ENCODE data around the gene FLT4.

The FLT4 gene

DNA sequence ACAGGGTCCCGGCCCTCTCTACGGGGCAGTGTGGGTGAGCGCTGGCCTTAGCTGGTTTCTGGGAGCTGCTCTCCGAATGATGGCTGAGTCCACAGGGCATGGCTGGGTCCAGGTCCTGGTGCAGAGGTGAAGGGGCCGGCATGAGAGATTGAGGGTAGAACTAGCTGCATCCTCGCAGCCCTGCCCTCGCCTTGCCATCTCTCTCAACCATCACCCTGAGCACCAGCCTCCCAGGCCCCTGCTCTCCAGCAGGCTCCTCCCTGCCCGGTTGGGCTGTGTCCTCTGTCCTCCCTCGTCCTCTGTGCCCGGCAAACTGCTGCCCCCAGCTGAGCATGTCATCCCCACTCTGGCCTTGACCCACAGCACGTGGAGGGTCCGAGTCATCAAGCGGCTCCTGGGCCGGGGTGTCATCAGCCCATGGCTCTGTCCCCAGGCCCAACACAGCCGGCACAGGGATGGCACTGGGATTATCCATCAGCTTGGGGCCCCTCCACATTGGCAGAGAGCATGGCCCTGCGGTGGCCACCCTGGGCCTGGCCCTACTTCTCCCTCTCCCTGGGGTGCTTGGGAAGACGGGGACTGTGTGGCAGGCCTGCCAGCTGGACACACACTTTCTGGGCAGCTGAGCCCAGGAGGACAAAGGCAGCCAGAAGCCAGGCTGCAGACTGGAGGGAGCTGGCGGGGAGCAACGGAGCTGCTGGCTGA lies 8.4 kb downstream of the FLT4 start:
- no peak for DNase-seq

DNA sequence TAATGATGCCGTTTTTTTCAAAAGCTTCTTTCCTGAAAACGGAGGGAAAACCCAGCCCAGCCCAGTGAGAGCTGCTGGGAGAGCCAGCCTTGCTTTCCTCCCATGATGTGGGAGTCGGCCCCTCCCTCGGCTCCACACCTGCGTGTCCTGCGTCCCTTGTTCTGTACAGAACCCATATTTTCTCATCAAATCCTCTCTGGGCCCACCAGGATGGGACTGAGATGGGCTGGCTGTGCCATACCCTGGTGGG lies 8.9 kb downstream of the FLT4 start:
- DNase-seq: no peak

DNA sequence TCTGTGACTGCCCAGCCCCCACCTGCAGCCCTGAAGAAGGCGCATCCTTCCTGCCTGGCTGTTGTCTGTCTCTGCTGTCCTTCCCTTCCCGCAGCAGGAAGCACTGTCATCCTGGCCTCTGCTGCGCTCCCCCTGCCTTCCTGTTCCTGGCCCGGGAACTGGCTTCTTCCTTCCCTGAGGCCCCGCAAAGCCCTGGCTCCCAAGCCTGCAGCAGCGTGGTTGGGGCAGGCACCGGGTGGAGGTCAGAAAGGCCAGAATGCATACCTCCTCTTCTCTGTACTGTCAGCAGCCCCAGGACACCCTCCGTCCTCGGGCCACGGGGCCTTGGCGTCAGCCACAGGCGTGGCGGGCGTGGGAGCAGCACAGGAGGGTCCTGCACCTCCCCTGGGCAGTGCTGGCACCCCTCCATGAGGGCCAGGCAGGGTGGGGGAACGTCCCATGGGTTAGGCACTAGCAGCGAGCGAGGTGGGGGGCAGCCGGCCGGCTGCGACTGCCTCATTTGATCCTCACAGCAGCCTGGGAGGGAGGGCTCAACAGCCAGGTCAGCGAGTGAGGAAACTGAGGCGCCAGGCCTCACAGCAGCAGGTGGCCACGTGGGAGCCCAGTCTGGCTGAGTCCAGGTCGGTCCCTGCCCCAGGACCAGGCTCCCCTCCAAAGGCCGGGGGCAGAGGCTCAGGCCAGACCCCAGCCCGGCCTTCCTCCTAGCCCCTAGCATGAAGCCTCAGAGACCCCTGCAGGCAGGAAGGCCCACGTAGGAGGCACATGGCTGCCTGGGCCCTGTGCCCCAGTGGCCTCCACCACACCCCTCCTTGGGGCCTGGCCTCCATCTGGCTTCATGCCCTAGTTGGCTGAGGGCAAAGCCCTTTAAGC lies 9.4 kb downstream of the FLT4 start:
- DNase-seq: no peak

DNA sequence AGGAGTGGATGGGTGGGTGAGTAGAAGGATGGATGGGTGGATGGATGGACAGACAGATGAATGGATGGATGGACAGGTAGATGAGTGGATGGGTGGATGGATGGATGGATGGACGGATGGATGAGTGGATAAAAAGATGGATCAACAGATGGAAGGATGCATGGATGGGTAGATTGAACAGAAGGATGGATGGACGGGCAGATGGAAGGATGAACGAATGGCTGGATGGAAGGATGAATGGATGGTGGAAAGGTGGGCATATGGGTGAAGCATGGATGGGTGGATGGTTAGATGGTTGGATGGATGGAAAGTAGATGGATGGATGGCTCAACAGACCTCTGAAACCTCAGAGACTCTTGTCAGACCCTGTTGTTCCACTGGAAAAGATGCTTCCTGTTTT lies 10.1 kb downstream of the FLT4 start:
- no peak for DNase-seq

DNA sequence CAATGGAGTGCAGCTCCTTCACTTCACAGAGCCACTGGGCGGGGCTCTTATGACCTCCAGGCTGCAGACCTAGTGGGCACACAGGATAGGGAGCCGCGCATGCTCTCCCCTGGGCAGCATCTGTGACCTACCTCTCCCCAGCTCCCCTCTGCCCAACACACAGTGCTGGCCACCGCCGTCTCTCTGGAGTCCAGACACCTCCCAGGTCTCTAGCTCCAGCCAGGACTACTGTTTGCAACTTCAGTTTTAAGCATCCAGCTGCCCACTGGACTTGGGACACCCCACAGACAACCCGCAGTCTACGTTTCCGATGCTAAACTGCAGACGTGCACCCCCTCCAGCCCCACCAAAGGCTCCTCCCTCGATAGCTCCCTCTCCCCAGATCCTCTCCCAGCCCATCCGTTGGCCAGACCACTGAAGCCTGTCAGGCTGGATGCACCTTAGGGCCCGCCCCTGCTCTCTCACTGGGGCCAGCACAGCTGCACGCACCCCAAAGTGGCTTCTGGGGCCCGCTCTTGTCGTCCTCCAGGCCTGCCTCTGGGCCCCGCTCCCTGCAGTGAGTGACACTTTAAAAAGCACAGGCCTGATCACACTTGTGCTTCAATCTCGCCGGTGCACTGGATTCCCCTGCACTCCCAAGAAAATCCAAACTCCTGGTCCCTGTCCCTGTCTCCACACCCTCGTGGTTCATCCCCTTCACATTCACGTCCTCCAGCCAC lies 11.3 kb downstream of the FLT4 start:
- DNase-seq: no peak

DNA sequence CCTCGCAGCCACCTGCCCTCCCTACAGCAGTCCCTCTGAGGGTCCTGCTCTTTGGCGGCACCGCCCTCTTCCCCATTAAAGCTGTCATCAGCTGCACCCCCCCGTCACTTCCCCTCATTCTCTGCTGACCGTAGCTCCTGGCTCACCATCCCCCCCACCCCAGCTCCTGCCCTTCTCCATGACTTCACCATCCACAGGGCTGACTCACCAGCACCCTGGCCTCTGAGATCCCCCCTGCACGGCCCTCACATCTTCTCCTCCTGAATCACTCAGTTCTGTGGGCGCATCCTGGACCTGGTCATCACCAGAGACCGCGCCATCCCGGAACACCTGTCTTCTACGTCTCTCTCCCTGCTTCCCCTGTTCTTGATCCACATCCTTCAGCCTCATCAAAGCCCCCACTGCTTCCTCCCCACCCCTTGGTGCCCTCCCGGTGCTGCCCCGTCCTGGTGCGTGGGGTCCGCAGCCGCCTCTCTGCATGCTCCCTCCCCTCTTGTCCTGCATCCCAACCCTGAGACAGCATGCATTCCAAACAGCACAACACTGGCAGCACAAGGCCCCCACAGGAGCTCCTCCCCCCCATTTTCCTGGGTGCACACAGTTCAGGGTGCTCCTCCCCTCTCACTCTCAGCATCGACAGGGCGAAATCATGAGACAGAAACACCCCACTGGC lies 12.9 kb downstream of the FLT4 start:
- no peak for DNase-seq

DNA sequence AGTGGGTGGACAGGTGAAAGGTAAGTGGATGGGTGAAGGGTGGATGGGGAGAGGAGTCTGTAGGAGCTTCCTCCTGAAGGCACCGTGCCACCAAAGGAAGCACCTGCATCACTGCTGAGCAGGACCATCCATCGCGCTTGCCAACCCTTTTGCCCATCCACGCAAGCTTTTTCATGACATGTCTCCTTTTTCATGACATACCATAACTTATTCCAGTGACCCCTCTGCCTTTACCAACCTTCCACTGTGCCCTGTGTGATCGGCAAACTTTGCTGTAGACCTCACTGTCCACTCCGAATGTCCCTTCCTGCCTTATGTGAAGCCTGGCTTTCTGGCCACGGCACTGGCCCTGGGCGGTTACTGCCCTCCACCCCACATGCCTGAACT lies 13.4 kb downstream of the FLT4 start:
- DNase-seq: no peak

DNA sequence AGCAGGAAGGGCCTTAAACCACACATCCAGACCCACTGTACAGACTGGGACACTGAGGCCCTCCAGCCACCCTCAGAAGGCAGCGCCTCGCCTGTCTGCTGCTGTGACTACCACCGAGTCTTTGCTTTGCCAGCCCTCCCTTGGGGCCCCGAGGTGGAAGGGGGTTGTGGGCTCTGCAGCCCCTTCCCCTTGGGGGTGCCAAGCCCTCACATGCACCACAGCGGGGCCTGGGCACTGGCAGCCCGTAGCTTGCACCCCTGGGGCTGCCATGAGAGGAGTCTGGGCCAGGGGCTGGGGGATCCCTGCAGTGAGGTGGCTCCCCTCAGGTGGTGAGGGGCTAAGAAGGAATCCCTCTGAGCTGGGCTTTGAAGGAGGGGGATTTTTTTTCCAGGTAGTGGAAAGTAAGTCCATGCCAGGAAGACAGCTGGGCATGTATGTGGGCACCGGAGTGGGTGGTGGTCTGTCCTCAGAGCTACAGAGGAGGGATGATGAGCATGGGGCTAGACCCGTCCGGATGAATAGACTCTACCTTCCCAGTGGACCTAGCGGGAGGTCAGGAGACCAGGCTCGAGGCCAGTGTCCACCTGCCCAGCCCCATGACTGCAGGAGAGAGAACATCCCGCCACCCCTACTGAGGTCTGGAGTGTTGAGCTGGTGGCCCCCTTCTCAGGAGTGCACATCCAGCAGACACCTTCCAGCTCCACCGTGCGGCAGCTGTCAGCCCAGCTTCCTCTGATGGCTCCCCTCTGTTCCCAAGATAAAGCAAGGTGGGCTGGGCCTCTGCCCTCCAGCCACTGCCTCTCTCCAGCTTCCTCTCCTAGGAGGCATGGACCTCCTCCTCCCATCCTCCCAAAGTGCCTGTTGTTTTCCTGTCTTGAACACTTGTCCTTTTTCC lies 15.9 kb downstream of the FLT4 start:
- DNase-seq: no peak

DNA sequence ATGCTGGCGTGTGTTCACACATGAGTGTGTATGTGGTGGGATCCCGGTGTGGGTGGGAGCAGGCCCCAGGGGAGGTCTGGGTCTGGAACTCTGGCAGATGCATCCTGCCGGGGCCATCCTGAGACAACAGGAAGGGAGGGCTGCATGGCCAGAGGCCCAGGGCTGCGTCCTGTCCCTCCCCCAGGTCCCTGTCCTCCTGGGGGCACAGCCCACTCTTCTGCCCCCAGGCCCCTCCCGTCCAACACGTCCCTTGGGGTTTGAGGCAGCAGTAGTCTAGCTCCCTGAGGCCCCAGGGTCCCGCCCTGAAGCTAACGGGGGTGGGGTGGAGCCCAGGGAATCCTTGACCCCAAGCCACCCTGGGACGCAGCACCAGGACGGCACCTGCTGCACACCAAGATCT lies 16.6 kb downstream of the FLT4 start:
- no peak for DNase-seq

DNA sequence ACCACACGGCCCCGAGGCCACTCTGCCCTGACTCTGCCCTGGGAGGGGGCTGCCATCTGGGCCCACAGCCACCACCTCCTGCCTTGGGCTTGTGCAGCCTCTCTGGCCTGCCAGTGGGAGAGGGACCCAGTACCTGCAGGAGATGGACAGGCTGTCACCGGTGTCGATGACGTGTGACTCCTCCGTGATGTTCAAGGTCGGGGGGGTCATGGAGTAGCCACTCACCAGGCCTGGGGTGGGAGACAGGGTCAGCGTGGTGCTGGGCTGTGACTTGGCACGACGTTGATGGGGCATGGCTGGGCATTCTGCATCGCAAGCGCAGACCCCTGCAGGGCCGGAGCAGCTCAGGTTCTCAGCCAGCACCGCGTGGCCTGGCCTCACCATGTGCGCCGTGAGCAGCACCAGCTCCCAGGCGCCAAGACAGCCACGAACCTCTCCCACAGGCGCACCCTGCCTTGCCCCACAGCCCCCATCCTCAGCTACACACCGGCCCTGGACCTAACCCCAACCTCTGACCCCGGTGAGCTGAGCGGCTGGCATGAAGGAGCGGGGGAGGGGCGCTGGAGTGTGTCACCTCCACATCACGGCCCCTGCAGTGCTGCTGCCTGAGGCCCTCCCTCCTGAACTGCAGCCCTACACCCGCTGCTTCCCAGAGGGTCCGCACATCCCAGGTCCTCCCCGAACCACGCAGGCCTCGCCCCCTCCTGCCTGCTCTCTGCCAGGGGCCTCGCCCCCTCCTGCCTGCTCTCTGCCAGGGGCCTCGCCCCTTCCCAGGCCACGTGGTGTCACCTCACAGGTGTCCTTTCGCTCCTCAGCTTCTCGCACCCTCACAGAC lies 17.6 kb downstream of the FLT4 start:
- DNase-seq: no peak

DNA sequence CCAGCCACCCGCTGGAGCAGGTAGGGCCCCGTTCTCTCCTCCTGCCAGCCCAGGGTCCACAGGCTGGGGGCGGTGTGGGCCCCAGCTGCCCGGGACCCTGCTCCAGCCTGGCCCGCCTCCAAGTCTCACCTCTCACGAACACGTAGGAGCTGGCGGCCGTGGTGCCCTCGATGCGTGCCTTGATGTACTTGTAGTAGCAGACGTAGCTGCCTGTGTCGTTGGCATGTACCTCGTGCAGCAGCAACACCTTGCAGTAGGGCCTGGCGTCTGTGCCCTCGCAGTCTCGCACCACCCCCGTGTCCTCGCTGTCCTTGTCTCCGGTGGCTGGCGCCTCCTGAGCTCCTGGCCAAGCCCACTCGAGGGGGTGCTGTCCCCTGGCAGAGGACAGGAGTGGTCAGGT lies 19.0 kb downstream of the FLT4 start:
- DNase-seq: no peak

DNA sequence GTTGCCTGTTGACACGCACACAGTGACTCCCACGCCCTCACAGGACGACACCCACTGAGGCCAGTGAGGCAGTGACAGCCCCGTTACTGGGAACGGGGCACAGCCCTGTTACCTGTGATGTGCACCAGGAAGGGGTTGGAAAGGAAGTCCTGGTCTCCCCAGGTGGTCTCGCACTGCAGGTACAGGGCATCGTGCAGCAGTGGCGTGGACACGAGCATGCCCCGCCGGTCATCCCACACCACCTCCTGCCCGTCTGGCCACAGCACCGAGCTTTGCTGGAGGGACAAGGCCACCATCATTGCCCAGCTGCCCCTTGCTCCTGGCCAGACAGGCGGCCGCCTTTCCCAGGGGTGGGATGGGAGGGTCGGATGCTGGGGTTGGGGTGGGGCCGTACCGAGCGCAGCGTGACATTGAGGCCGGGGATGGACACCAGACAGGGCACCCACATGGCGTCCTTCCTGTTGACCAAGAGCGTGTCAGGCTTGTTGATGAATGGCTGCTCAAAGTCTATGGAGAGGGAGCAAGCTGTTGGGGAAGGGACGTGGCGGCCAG lies 19.5 kb downstream of the FLT4 start:
- no peak for DNase-seq

DNA sequence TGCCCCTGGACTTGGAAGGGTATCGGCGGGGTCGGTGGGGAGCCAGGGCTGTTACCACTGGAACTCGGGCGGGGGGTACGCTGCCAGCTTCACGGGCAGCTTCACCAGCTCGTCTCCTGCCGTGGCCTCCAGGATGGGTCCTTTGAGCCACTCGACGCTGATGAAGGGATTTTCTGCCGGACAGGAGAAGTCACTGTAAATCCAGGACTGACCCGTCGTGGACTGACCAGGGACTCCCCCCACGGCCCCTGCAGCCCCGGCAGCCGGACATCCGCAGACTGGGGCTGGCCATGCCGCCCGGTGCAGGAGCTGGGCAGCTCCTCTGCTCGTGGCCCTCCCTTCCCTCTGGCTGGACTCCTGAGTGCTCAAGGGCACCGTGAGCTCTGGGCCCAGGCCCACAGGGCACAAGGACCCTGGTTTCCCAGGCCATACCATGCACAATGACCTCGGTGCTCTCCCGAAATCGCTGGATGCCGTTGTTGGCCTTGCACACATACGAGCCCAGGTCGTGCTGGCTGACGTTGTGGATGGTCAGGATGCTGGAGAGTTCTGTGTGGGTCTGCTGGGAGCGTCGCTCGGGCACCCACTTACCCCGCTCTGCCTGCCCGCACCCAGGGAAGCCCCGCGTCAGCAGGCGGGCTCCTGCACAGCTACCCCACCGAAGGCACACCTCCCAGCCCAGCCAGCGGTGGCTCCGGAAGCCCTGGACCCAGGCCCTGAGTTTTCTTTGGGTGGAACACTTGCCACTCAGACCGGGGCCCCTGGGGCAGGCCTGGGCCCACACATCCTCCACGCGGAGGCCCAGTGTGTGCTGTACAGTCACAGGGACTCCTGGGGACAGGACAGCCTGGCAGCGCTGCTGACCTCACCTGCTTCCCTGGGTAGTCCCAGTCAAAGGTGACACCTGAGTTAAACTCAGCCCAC lies 20.3 kb downstream of the FLT4 start:
- no peak for DNase-seq

DNA sequence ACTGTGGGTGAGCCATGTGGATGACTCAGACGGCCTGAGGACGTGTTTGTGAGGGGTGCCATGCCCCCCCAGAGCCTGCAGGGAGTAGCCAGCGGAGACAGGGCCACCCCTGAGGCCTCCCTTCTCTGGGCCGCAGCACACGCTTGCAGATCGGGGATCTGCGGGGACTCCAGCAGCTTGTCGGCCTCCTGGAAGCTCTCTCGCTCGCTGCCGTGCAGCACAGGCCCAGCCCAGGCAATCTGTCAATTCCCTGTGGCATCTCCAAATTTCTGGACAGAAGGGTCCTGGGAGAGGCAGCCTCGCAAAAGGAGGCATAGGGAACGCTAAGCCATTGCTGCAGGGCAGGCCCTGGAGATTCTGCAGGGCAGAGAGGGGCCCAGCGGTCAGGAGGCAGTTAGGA lies 21.2 kb downstream of the FLT4 start:
- DNase-seq: no peak

DNA sequence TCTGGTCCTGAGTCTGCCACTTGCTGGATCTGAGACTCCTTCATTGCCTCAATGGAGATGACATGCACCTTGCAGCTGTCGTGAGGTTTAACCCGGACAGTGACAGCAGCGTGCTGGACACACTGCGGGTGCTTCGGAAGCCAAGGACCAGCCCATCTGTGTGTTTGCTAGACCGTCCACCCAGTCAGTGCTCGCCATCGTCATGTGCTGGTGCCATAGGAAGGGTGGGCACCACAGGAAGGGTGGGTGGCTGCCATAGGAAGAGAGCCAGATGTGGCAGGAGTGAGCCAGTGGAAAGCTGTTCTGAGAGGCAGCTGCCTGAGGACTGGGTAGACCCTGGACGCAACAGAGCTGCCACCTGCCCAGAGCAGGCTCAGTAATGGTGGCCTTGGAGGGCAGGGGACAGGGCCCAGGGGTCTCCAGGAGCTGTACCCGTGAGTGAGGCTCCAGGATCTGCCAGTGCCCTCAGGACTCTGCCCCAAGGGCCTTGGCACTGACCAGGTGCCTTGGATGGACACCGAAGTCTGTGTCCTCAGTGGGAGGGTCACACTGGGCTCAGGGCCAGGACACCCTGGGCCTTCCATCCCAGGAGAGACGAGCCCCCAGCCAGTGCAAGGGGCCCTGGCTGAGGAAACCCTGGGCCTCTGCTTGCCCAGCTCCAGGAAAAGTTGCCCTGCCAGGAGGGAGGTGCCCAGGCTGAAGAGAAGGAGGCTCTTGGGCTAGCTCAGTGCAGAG lies 21.8 kb downstream of the FLT4 start:
- DNase-seq: no peak

DNA sequence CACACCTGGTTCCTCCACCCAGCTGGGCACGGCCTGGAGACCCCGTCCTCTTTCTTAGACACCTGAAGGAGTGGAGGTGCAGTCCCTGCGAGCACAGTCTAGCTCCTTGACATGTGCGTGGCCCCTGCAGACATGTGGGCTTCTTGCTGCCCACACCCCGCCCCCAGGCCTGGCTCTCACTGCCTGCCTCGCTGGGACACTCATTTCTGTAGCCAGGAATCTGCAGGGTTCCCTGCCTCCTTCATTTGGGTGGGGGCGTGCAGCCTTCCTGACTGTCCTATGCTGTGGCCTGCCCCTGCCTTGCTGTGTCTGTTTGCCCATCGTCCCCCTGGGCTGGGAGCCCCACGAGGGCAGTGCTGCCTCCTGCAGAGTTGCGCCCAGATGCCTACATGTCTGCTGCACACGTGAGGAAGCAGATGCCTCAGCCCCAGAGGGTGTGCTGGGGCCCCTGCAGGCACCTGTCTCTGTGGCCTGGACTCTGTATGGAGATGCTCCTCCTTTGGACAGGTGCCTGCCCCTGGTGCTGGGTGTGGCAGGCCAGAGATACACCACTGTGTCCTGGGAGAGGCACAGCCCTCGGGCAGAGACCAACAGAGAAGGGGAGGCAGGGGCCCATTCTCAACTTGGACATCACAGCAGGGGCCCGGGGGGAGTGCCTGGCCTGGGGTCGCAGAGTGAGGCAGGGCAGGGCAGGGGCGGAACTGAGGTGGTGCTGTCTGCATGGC lies 22.6 kb downstream of the FLT4 start:
- DNase-seq: no peak

DNA sequence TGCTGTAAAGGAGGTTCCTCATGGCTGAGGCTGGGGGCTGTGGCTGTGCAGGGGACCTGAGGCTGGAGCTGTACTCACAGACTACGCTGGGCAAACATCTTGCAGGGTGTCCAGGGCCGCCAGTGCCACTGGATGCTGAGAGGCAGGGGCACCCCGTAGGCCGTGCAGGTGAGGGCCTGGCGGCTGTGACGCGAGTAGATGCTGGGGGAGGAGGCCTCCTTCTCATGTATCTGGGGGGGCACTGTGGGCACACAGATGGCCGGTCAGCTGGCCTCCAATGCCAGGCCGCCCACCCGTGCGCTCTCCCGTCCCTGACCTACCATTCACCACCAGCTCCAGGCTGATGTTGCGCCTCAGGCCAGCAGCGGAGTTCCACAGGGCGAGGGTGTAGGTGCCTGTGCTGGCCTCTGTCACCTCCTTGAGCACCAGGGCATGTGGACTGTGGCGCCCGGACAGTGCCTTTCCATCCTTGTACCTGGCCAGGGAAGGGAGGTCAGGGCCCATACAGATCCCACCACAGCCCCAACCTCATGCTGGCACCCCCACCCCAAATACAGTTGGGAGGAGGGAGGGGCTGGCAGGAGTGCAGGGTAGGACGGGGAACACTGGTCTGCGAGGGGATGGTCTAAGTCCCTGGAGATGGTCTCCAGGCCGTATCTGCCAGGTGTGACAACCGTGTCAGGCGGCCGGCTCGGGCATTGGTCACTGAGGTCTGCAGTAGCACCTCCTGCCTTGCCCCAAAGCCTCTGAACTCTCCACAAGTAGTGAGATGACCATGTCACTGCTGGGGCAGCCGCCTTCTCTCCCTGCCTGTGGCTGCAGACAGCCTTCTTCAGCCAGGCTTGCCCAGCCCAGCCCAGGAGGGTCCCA lies 23.4 kb downstream of the FLT4 start:
- DNase-seq: no peak
